ENCODE data around the gene CALCR.

Gene CALCR

DNA sequence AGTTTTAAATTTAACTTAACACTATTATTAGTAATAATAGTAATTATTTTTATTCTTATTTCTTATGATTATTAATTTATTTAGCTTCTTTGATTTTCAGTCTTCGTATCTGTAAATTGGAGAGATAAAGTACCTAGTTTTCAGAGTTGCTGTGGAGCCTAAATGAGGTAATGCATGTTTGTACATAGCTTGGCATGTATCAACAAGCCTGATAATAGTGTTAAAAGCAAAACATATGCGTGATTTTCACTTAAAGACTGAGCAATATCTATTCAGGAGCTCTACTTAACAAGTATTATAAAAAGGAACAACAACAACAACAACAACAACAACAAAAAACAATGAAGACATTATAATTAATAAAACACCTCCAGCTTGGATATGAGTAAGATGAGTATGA is 12.4 kb downstream of the CALCR start:
- no peaks in the 10 kb centered on the region for H3K27me3 ChIP-seq (ENCODE audit: insufficient read depth, poor library complexity, severe bottlenecking)
- no peak for DNase-seq (ENCODE audit: low read depth in 1 of 2, low spot score in 1 of 2)
- TF ChIP-seq, protein P1, sequence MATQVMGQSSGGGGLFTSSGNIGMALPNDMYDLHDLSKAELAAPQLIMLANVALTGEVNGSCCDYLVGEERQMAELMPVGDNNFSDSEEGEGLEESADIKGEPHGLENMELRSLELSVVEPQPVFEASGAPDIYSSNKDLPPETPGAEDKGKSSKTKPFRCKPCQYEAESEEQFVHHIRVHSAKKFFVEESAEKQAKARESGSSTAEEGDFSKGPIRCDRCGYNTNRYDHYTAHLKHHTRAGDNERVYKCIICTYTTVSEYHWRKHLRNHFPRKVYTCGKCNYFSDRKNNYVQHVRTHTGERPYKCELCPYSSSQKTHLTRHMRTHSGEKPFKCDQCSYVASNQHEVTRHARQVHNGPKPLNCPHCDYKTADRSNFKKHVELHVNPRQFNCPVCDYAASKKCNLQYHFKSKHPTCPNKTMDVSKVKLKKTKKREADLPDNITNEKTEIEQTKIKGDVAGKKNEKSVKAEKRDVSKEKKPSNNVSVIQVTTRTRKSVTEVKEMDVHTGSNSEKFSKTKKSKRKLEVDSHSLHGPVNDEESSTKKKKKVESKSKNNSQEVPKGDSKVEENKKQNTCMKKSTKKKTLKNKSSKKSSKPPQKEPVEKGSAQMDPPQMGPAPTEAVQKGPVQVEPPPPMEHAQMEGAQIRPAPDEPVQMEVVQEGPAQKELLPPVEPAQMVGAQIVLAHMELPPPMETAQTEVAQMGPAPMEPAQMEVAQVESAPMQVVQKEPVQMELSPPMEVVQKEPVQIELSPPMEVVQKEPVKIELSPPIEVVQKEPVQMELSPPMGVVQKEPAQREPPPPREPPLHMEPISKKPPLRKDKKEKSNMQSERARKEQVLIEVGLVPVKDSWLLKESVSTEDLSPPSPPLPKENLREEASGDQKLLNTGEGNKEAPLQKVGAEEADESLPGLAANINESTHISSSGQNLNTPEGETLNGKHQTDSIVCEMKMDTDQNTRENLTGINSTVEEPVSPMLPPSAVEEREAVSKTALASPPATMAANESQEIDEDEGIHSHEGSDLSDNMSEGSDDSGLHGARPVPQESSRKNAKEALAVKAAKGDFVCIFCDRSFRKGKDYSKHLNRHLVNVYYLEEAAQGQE (IDR thresholded peaks at IDR 0.05; ENCODE audit: insufficient replicate concordance, low read depth), result no peak
- no peak for TF ChIP-seq POLR2AphosphoS5 (IDR thresholded peaks at IDR 0.05; ENCODE audit: low read depth)
- no peak for TF ChIP-seq CTCF (IDR thresholded peaks at IDR 0.05; ENCODE audit: insufficient read depth, low read length)
- no peak for TF ChIP-seq GABPA (IDR thresholded peaks at IDR 0.05; ENCODE audit: low read depth)
- TF ChIP-seq SPI1 (IDR thresholded peaks at IDR 0.05; ENCODE audit: borderline replicate concordance, low read depth), result no peak
- H3K27ac ChIP-seq (replicated peaks), result no peak overlapping the region
- H3K4me3 ChIP-seq (replicated peaks; ENCODE audit: insufficient read depth, low read length), result no peak overlapping the region

GRCh38 chr7:93559639-93560491 is 14.7 kb downstream of the CALCR start:
- Histone ChIP-seq H3K27me3 (ENCODE audit: insufficient read depth, poor library complexity, severe bottlenecking) (no peaks in the 10 kb centered on the region), H3K4me3 (replicated peaks; ENCODE audit: insufficient read depth, low read length) (no peak overlapping the region), H3K27ac (replicated peaks) (no peak overlapping the region)
- DNase-seq (ENCODE audit: low read depth in 1 of 2, low spot score in 1 of 2), result no peak
- no peak for TF ChIP-seq SPI1 (IDR thresholded peaks at IDR 0.05; ENCODE audit: borderline replicate concordance, low read depth)
- TF ChIP-seq CTCF (IDR thresholded peaks at IDR 0.05; ENCODE audit: insufficient read depth, low read length), result no peak
- TF ChIP-seq GABPA (IDR thresholded peaks at IDR 0.05; ENCODE audit: low read depth), result no peak
- TF ChIP-seq, protein P1 (IDR thresholded peaks at IDR 0.05; ENCODE audit: insufficient replicate concordance, low read depth), result no peak
- no peak for TF ChIP-seq POLR2AphosphoS5 (IDR thresholded peaks at IDR 0.05; ENCODE audit: low read depth)

GRCh38 chr7:93558705-93559614 is 15.6 kb downstream of the CALCR start:
- H3K4me3 ChIP-seq (replicated peaks; ENCODE audit: insufficient read depth, low read length), result no peak overlapping the region
- H3K27me3 ChIP-seq (ENCODE audit: insufficient read depth, poor library complexity, severe bottlenecking), result no peaks in the 10 kb centered on the region
- TF ChIP-seq CTCF (IDR thresholded peaks at IDR 0.05; ENCODE audit: insufficient read depth, low read length) (no peak), POLR2AphosphoS5 (IDR thresholded peaks at IDR 0.05; ENCODE audit: low read depth) (no peak), SPI1 (IDR thresholded peaks at IDR 0.05; ENCODE audit: borderline replicate concordance, low read depth) (no peak), GABPA (IDR thresholded peaks at IDR 0.05; ENCODE audit: low read depth) (no peak)
- TF ChIP-seq, protein P1 (IDR thresholded peaks at IDR 0.05; ENCODE audit: insufficient replicate concordance, low read depth), result no peak
- DNase-seq (ENCODE audit: low read depth in 1 of 2, low spot score in 1 of 2), result no peak
- no peak overlapping the region for H3K27ac ChIP-seq (replicated peaks)

Measured in HL-60 (cell line).